Measurements from ENCODE around the gene C4B.
"Not testable (repeated sequence)": the region's sequence is repeated elsewhere in the genome, so short reads cannot be mapped to it uniquely, and the experiment has no call there.

DNA sequence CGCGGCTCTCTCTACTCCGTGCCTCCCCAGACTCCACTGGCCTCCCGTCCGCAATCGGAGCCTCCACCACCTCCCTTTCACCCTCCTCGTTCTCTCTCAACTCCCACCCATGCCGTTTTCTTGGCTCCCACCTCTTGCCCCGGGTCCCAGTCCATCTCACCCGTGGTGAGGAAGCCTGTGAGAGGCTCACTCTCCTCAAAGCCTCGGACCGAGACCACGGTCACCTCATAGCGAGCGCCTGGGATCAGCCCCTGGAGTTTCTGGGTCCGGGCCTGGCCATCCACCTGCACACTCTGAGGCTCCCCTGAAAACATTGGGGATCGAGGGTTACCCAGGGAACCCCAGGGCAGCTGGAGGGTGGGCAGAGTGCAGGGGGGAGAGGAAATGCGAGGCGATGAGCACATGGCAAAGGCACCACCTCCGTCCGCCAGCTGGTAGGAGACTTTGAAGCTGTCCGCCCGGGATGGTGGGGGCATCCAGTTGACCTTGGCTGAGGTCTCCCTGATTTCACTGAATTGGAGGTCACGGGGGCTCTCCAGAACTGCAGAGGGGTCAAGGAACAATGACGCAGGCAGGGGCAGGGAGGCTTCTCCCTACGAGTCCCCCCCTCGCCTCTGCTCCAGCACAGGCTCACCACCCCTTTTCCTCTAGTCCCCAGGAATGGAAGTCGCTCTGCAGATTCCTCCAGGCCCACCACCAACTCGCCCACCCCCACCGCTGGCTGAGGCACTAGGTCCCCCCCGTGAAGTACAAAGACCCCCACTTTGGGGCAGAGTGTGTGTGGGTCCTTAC lies 29.2 kb downstream of the C4B start:
- TF ChIP-seq, protein P1, sequence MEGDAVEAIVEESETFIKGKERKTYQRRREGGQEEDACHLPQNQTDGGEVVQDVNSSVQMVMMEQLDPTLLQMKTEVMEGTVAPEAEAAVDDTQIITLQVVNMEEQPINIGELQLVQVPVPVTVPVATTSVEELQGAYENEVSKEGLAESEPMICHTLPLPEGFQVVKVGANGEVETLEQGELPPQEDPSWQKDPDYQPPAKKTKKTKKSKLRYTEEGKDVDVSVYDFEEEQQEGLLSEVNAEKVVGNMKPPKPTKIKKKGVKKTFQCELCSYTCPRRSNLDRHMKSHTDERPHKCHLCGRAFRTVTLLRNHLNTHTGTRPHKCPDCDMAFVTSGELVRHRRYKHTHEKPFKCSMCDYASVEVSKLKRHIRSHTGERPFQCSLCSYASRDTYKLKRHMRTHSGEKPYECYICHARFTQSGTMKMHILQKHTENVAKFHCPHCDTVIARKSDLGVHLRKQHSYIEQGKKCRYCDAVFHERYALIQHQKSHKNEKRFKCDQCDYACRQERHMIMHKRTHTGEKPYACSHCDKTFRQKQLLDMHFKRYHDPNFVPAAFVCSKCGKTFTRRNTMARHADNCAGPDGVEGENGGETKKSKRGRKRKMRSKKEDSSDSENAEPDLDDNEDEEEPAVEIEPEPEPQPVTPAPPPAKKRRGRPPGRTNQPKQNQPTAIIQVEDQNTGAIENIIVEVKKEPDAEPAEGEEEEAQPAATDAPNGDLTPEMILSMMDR (IDR thresholded peaks at IDR 0.05), result not testable (repeated sequence)
- TF ChIP-seq EZH2 (IDR thresholded peaks at IDR 0.05; ENCODE audit: borderline replicate concordance, insufficient read depth, low read depth, low read length, poor library complexity, severe bottlenecking), result not testable (repeated sequence)
